Activated naive CD8-positive, alpha-beta T cell (primary cell): ENCODE data around the gene C6orf136.
"Not testable (repeated sequence)": the region's sequence is repeated elsewhere in the genome, so short reads cannot be mapped to it uniquely, and the experiment has no call there.

Experiments used
- H3K27ac Mint-ChIP-seq: one replicate; pipeline ENCODE4 v1.8.0; 2021; ENCODE audit warnings: mixed read lengths
- H3K27me3 Mint-ChIP-seq: one replicate; pipeline ENCODE4 v1.8.0; 2021; ENCODE audit warnings: mixed read lengths
- H3K36me3 Mint-ChIP-seq: one replicate; pipeline ENCODE4 v1.8.0; 2021; ENCODE audit warnings: mixed read lengths
- H3K4me1 Mint-ChIP-seq: one replicate; pipeline ENCODE4 v1.8.0; 2021; ENCODE audit warnings: low read depth, mixed read lengths
- H3K4me3 Mint-ChIP-seq: one replicate; pipeline ENCODE4 v1.8.0; 2021; ENCODE audit warnings: mild to moderate bottlenecking, mixed read lengths
- H3K9me3 Mint-ChIP-seq: one replicate; pipeline ENCODE4 v1.8.0; 2021; ENCODE audit warnings: low read depth, mixed read lengths

Gene C6orf136

DNA sequence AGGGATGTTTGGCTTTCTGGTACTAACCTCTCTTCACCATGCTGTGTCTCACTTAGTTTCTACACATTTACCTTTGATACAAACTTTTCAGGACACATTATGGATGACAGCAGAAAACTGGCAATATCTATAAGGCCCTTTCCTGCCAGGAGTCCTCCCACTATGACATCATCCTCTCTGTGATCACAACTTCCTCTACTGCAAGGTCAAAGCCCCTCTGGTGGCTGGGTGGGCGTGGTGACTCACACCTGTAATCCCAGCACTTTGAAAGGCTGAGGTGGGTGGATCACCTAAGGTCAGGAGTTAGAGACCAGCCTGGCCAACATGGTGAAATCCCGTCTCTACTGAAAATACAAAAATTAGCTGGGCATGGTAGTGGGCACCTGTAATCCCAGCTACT, 19.4 kb downstream of the C6orf136 start:
- Mint-ChIP-seq H3K4me1 (peaks cover 32% of the 10 kb centered on the region), H3K36me3 (peaks cover 14% of the 10 kb centered on the region), H3K27ac (peak overlapping the region; percentile 61)
- H3K4me3 Mint-ChIP-seq, H3K27me3 Mint-ChIP-seq, H3K9me3 Mint-ChIP-seq: not testable (repeated sequence)

- Mint-ChIP-seq H3K27me3 (no peaks in the 10 kb centered on the region), H3K36me3 (peaks cover 4% of the 10 kb centered on the region), H3K4me1 (peaks cover 43% of the 10 kb centered on the region), H3K4me3 (peak overlapping the region; percentile 83), H3K9me3 (no peaks in the 10 kb centered on the region), H3K27ac (peak overlapping the region; percentile 71)
Measured at GRCh38 chr6:30670760-30671527, 24.0 kb downstream of the C6orf136 start.

GRCh38 chr6:30672445-30673253, 25.7 kb downstream of the C6orf136 start, which contains the start of gene DHX16:
Gene DHX16, minus strand, starts transcription at chr6:30673006. Its CDS starts 165 bp downstream, at chr6:30672841.
- Mint-ChIP-seq H3K27me3 (no peaks in the 10 kb centered on the region), H3K4me1 (peaks cover 36% of the 10 kb centered on the region), H3K36me3 (peaks cover 7% of the 10 kb centered on the region), H3K27ac (peak within 1 kb of the TSS; percentile 79), H3K4me3 (peak within 1 kb of the TSS; percentile 83), H3K9me3 (no peaks in the 10 kb centered on the region)

DNA sequence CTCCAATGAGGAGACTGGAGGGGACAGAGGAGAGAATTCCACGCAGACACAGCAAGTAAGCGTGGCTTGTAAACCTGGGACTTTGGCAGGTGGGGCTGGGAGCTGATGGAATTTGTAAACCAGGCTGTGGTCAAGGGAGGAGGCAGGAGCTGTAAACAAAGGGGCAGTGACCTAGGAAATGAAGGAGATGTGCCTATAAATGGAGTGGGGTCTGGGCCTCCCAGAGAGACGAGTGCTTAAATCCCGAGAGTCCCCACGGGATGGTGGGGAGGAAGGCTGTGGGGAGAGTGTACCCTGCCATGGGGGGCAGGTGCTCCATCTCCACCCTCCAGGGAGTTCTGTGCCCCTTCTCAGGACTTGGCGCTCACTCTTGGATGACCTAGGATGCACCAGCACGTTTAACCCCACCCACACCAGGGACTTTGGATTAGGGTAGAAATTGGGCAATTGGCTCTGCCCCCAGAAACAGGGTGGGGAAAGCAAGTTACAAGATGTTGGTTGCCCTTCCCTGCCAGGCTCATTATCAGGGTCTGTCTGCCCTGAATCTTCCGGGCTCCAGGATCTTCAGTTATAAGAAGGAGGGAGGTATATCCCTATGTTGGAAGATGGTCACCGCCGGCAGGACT, 29.8 kb downstream of the C6orf136 start:
- H3K27ac Mint-ChIP-seq: peak overlapping the region; percentile 86
- H3K36me3 Mint-ChIP-seq: peaks cover 10% of the 10 kb centered on the region
- H3K4me3 Mint-ChIP-seq: peak overlapping the region; percentile 17
- no peaks in the 10 kb centered on the region for H3K27me3 Mint-ChIP-seq
- H3K9me3 Mint-ChIP-seq: no peaks in the 10 kb centered on the region
- peaks cover 33% of the 10 kb centered on the region for H3K4me1 Mint-ChIP-seq

DNA sequence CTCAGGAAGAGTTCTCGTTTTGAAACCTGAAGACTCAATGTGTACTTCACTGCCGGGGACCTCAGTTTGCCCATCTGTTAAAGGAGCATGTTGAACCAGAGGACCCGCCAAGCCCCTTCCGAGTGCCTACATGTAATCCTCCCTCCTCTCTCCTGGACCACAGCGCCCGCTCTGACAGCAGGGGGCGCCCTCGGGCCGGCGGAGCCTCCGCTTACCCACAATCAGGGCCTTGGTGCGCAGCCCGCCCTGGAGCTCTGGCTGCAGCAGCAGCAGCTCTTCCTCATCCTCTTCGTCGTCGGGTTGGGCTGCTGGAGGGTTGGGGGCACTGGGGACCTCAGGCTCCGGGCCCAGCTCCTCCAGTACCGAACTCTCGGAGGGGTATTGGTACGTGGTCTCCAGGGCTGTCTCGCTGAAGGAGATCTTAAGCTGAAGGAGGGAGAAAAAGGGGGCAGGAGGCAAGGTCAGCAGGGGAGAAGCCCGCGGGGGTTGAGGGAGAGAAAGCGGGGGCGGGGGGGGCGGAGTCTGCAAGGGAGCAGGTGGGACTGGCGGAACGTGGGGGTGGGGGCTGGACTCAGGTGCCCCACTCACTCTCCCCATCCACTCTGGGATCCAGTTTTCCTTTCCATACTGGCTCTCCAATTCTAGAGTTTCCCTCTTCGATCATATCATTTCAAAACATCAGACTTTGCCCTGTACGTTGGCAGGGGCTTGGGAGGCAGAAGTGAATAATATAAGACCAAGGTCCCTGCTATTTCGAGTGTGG, 32.2 kb downstream of the C6orf136 start:
- H3K4me1 Mint-ChIP-seq: peaks cover 26% of the 10 kb centered on the region
- H3K4me3 Mint-ChIP-seq: peak overlapping the region; percentile 93
- no peaks in the 10 kb centered on the region for H3K27me3 Mint-ChIP-seq
- peaks cover 18% of the 10 kb centered on the region for H3K36me3 Mint-ChIP-seq
- no peaks in the 10 kb centered on the region for H3K9me3 Mint-ChIP-seq
- H3K27ac Mint-ChIP-seq: peak overlapping the region; percentile 87

DNA sequence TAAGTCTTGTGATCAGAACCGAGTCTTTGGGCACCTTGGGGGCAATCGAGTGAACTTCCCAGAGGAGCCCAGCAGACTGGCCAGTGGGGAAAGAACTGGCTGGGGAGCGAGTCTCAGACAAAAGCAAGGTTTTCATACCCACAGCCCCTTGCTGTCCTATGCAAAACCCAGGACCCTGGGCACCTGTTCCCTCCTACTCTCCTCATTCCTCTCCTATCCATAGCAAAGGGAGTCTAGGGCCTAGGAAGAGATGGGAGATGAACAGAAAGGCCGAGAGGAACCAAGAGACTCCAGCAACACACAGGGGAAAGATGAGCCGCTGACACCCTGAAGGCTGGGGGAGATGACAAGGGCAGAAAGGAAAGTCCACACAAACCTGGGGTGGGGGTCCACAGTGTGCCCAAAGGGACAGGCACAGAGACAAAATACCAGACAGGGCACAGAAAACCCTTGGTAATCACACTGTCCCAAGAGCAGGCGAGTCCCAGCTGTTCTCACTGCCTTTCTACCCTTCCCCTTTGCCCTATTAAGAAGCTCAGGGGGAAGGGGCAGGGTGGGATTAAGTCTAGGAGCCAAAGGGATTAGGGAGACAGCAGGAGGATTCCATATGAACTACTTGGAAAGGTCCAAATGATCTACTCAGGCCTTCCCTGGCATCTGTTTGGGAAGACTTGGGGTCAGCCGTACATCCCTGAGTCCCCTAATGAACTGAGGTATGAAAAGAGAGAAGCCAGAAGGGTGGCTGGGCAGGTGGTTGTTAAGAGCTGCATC, 33.0 kb downstream of the C6orf136 start:
- Mint-ChIP-seq H3K27ac (peak overlapping the region; percentile 86), H3K9me3 (no peaks in the 10 kb centered on the region), H3K27me3 (no peaks in the 10 kb centered on the region), H3K4me3 (peak overlapping the region; percentile 93), H3K36me3 (peaks cover 19% of the 10 kb centered on the region), H3K4me1 (peaks cover 26% of the 10 kb centered on the region)

DNA sequence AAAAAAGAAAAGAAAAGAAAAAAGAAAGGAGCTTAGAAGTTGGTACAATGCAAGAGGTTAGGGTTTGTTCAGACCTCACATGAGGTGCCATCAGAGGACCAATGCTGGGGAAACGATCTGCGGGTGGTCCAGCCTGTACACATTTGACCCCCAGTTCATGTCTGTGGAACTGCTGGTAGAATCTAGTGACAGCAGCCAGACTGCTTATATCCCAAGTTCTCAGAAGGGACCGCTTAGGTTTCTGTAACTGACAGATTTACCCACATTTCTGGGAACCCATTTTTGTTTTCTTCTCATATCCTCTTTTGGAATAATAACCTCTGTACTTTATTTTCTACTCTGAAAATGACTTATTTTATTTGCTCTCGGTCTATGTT, 34.8 kb downstream of the C6orf136 start:
- Mint-ChIP-seq H3K4me1 (peaks cover 18% of the 10 kb centered on the region), H3K36me3 (peaks cover 19% of the 10 kb centered on the region), H3K4me3 (peak overlapping the region; percentile 93), H3K27me3 (no peaks in the 10 kb centered on the region), H3K9me3 (no peaks in the 10 kb centered on the region), H3K27ac (peak overlapping the region; percentile 99)

GRCh38 chr6:30682143-30683117, 35.5 kb downstream of the C6orf136 start:
- Mint-ChIP-seq H3K4me1 (peaks cover 18% of the 10 kb centered on the region), H3K9me3 (no peaks in the 10 kb centered on the region), H3K4me3 (peak overlapping the region; percentile 93), H3K27ac (peak overlapping the region; percentile 99), H3K27me3 (no peaks in the 10 kb centered on the region), H3K36me3 (peaks cover 19% of the 10 kb centered on the region)

- peak overlapping the region; percentile 93 for H3K4me3 Mint-ChIP-seq
- peaks cover 27% of the 10 kb centered on the region for H3K4me1 Mint-ChIP-seq
- H3K36me3 Mint-ChIP-seq: peaks cover 19% of the 10 kb centered on the region
- H3K27ac Mint-ChIP-seq: peak overlapping the region; percentile 99
- no peaks in the 10 kb centered on the region for H3K27me3 Mint-ChIP-seq
- no peaks in the 10 kb centered on the region for H3K9me3 Mint-ChIP-seq
Measured at GRCh38 chr6:30683183-30683979, 36.4 kb downstream of the C6orf136 start.

DNA sequence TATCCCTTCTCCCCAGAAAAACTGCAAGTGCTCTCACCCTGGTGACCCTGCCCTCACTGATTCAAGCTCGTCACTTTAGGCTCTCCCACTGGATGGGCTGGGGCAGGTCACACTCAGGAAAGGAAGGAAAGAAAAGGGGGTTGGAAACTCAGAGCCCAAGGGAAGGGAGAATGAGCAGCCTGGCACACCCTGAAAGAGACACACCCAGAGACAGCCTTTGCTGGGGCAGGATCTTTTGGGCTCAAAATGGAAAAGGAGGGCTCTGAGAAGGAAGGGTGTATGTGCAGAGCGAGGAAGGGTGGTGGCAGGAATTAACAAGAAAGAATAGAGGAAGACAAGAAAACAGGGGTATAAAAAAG, 37.0 kb downstream of the C6orf136 start:
- peaks cover 30% of the 10 kb centered on the region for H3K4me1 Mint-ChIP-seq

GRCh38 chr6:30684386-30685156, 37.6 kb downstream of the C6orf136 start:
- peaks cover 15% of the 10 kb centered on the region for H3K36me3 Mint-ChIP-seq
- H3K27ac Mint-ChIP-seq: peak overlapping the region; percentile 99
- no peaks in the 10 kb centered on the region for H3K9me3 Mint-ChIP-seq
- H3K4me1 Mint-ChIP-seq: peaks cover 30% of the 10 kb centered on the region
- H3K27me3 Mint-ChIP-seq: no peaks in the 10 kb centered on the region
- peak overlapping the region; percentile 93 for H3K4me3 Mint-ChIP-seq

More for the DNA sequence above, 37.0 kb downstream of the C6orf136 start:
- Mint-ChIP-seq H3K27ac (peak overlapping the region; percentile 99), H3K9me3 (no peaks in the 10 kb centered on the region), H3K4me3 (peak overlapping the region; percentile 93), H3K27me3 (no peaks in the 10 kb centered on the region), H3K36me3 (peaks cover 17% of the 10 kb centered on the region)
